Left lung (tissue), 10 donors: ENCODE data around the gene PRORP. TPM values are rescaled to one million over a fixed set of nuclear protein-coding genes. Genes with fewer than 3 reads are reported as not detected.
A peak's percentile ranks its signal among the peaks of the same experiment; 100 is the strongest.

Experiments
- ATAC-seq: fragments of 200-7000 bp; cut with Tn5 transposase; one replicate; pipeline ENCODE4 v1.9.1; 2020; ENCODE audit warnings: moderate library complexity
- DNase-seq, 4 donors: peaks; one replicate each; pipeline ENCODE4 v3.0.0-alpha.2; 2013 to 2020
- H3K27ac ChIP-seq, 2 donors: fragments of 200-600 bp; sonication (generic) in 1 of 2; one replicate each; pipeline versions ENCODE4 v1.5.0 to v1.8.0; 2020 to 2021
- H3K27me3 ChIP-seq, 2 donors: fragments of 200-600 bp; sonication (generic) in 1 of 2; one replicate each; pipeline versions ENCODE4 v1.5.0 to v1.8.0; 2020 to 2021
- H3K36me3 ChIP-seq, 2 donors: fragments of 200-600 bp; sonication (generic) in 1 of 2; one replicate each; pipeline versions ENCODE4 v1.5.0 to v1.8.0; 2020 to 2021
- H3K4me1 ChIP-seq, 2 donors: fragments of 200-600 bp; one replicate each; pipeline ENCODE4 v1.8.0; 2021
- H3K4me3 ChIP-seq, 2 donors: fragments of 200-600 bp; sonication (generic) in 1 of 2; one replicate each; pipeline versions ENCODE4 v1.5.0 to v1.8.0; 2020 to 2021; ENCODE audit warnings: mild to moderate bottlenecking in 1 of 2
- H3K9me3 ChIP-seq, 2 donors: fragments of 200-600 bp; sonication (generic) in 1 of 2; one replicate each; pipeline versions ENCODE4 v1.5.0 to v1.8.0; 2020 to 2021
- intact Hi-C, 2 donors: fragments of 100-400 bp; cut with DNase I; formaldehyde crosslinking; loops; one replicate each; pipeline versions ENCODE4 v1.11.2 to v1.14.2; 2022
- polyA plus RNA-seq, 6 donors: library from polyadenylated mRNA; unstranded; fragments of 120-200 nt; gene quantifications; one replicate each; pipeline ENCODE4 v1.2.1, GENCODE V29; 2013; ENCODE audit not compliant: insufficient read length in 6 of 6
- total RNA-seq, 2 donors: library from RNA; stranded (reverse); fragmentation: NEBNext Ultra II Directional; extraction: Animal tissue kit (Norgen Biotek cat#: 25700); gene quantifications; one replicate each; pipeline ENCODE4 v1.2.1, GENCODE V29; 2021
- TF ChIP-seq, protein P1 (sequence below), 2 donors: fragments of 200-600 bp; sonication (generic) in 1 of 2; IDR thresholded peaks; one replicate each; pipeline versions ENCODE4 v1.5.0 to v1.8.0; 2021; ENCODE audit warnings: antibody characterized with exemption in 2 of 2
- donor health status: DM: no; HTN: yes; CAD: no.
- donor health status: DM: no; HTN: no; CAD: no.

PRORP gene
- total and polyA plus RNA-seq, 8 donors, result 26.7 to 38.8 (median 29.5) TPM

DNA sequence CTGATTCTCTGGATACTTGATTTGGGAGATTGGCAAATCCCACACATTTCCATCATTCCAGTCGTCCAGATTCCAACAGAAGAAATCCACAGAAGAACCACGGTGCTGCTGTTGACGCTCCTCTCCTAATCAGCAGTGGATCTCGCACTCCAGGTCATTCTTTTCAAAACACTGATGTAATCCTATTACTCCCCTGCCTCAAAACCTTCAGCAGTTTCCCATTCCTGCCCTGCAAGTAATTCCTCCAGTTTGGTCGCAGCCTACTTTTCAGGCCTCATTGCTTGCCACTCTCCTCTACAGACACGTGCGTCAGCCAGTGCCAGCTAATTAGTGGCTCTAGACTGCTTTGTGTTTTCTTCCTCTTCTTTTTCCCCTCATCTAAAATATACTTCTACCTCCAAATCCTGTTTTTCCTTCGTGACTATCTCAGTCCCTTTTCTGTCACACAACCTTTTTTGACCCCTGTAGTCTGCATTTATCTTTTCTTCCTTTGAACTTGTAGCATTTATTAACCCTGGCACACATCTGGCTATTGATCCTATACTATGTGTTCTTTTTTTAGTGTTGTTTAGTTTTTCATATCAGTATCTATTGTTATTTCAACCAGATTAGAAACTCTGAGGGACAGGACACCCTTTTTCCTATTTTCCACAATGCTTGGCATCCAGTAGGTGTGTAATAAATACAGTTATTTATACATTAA is 36.8 kb downstream of the PRORP start:
- Histone ChIP-seq H3K4me1 (peaks cover 16 to 55% of the 10 kb centered on the region in 2 donors), H3K27me3 (no peaks in the 10 kb centered on the region), H3K36me3 (peaks cover 0 to 6% of the 10 kb centered on the region in 2 donors), H3K4me3 (no peak overlapping the region), H3K9me3 (no peaks in the 10 kb centered on the region), H3K27ac (peak overlapping the region in 1 of 2 donors; percentile 49)
- TF ChIP-seq, protein P1, sequence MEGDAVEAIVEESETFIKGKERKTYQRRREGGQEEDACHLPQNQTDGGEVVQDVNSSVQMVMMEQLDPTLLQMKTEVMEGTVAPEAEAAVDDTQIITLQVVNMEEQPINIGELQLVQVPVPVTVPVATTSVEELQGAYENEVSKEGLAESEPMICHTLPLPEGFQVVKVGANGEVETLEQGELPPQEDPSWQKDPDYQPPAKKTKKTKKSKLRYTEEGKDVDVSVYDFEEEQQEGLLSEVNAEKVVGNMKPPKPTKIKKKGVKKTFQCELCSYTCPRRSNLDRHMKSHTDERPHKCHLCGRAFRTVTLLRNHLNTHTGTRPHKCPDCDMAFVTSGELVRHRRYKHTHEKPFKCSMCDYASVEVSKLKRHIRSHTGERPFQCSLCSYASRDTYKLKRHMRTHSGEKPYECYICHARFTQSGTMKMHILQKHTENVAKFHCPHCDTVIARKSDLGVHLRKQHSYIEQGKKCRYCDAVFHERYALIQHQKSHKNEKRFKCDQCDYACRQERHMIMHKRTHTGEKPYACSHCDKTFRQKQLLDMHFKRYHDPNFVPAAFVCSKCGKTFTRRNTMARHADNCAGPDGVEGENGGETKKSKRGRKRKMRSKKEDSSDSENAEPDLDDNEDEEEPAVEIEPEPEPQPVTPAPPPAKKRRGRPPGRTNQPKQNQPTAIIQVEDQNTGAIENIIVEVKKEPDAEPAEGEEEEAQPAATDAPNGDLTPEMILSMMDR (IDR thresholded peaks at IDR 0.05), result no peak
- ATAC-seq, result no peak
- no peak for DNase-seq
- intact Hi-C loops, result no loop called here

DNA sequence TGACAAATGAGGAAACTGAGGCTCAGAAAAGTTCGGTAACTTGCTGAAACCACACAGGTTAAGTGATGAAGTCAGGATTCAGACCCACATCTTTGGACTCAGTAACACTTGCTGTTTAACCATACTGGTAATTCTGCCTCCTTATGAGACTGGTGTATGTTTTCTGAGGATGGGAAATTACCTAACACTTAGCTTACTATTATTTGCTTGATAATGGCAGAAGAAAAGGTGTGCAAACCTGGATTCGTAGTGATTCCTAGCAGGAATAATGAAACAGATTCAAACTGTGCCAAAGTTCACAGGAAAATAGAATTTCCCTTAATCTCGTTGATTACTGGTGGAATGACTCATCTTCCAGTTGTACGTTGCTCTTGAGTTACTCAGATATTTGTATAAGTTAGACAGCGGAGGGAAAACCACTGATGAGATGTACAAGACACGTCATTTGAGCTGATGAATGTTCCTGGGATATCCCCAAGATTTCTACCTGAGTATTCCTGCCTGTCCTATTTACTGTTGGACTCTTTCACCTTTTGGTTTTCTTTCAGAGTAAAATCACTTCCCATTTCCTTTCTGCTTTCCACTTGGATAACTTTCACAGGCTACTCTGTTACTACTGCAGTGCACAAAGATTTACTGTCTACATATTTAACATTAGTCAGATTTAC is 37.5 kb downstream of the PRORP start:
- peak overlapping the region in 1 of 2 donors; percentile 49 for H3K27ac ChIP-seq
- no peak overlapping the region for H3K4me3 ChIP-seq
- DNase-seq (no peak), ATAC-seq (peak; percentile 80)
- peaks cover 16 to 53% of the 10 kb centered on the region in 2 donors for H3K4me1 ChIP-seq
- peaks cover 0 to 6% of the 10 kb centered on the region in 2 donors for H3K36me3 ChIP-seq
- TF ChIP-seq, protein P1 (IDR thresholded peaks at IDR 0.05), result no peak
- intact Hi-C loops, result no loop called here
- no peaks in the 10 kb centered on the region for H3K9me3 ChIP-seq
- H3K27me3 ChIP-seq, result no peaks in the 10 kb centered on the region

- ATAC-seq (peak; percentile 53), DNase-seq (no peak)
- Histone ChIP-seq H3K27ac (peak overlapping the region in 1 of 2 donors; percentile 35), H3K4me1 (peaks cover 9 to 40% of the 10 kb centered on the region in 2 donors), H3K27me3 (no peaks in the 10 kb centered on the region), H3K9me3 (no peaks in the 10 kb centered on the region), H3K4me3 (no peak overlapping the region), H3K36me3 (peaks cover 0 to 6% of the 10 kb centered on the region in 2 donors)
- intact Hi-C loops, result no loop called here
- TF ChIP-seq, protein P1 (IDR thresholded peaks at IDR 0.05), result no peak
These were observed 38.9 kb downstream of the PRORP start for GRCh38 chr14:35161231-35161630.

DNA sequence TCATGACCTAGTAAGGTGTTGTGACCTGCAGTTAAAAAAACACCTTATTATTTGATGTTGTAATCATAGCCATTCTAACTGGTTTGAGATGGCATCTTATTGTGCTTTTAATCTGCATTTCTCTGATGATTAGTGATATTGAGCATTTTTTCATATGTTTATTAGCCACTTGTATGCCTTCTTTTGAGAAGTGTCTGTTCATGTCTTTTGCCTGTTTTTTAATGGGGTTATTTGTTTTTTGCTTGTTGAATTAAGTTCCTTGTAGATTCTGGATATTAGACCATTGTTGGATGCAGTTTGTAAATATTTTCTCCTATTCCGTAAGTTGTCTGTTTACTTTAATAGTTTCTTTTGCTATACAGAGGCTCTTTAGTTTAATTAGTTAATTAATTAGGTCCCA is 41.0 kb downstream of the PRORP start:
- no peaks in the 10 kb centered on the region for H3K9me3 ChIP-seq
- DNase-seq, result no peak
- intact Hi-C loops, result no loop called here

GRCh38 chr14:35164849-35165248 is 42.5 kb downstream of the PRORP start:
- Histone ChIP-seq H3K27me3 (no peaks in the 10 kb centered on the region), H3K4me3 (no peak overlapping the region), H3K9me3 (no peaks in the 10 kb centered on the region), H3K36me3 (peaks cover 0 to 14% of the 10 kb centered on the region in 2 donors), H3K4me1 (peaks cover 4 to 20% of the 10 kb centered on the region in 2 donors), H3K27ac (no peak overlapping the region)
- intact Hi-C loops, result no loop called here
- DNase-seq (no peak), ATAC-seq (no peak)
- TF ChIP-seq, protein P1 (IDR thresholded peaks at IDR 0.05), result no peak

More for the DNA sequence above, 41.0 kb downstream of the PRORP start:
- no peak for ATAC-seq
- Histone ChIP-seq H3K36me3 (peaks cover 0 to 15% of the 10 kb centered on the region in 2 donors), H3K27me3 (no peaks in the 10 kb centered on the region), H3K27ac (no peak overlapping the region), H3K4me3 (no peak overlapping the region), H3K4me1 (peaks cover 4 to 33% of the 10 kb centered on the region in 2 donors)
- TF ChIP-seq, protein P1 (IDR thresholded peaks at IDR 0.05), result no peak
